Measurements from ENCODE around the gene EFHC2. TPM values are rescaled to one million over a fixed set of nuclear protein-coding genes. Genes with fewer than 3 reads are reported as not detected.

The EFHC2 gene
- polyA plus RNA-seq, 1 of the 3 experiments (the other 2 are of a cell fraction): 0.03 TPM

- H3F3A ChIP-seq (replicated peaks; ENCODE audit: insufficient read depth): no peaks in the 10 kb centered on the region
- no peaks in the 10 kb centered on the region for H3K36me3 ChIP-seq (replicated peaks in 1 of 2; ENCODE audit: control insufficient read depth in 1 of 2, insufficient read depth in 2 of 2, low read length in 1 of 2)
- no peak overlapping the region for H3K9ac ChIP-seq
- H3K9me3 ChIP-seq: no peaks in the 10 kb centered on the region
- TF ChIP-seq NRF1 (IDR thresholded peaks at IDR 0.05; ENCODE audit: low read depth, low read length): no peak
- peaks cover 4% of the 10 kb centered on the region; the same call in 1 of the 2 replicates for H3K27me3 ChIP-seq (ENCODE audit: insufficient read depth)
- no peaks in the 10 kb centered on the region for H3K9me2 ChIP-seq
- no peaks in the 10 kb centered on the region for H3K4me1 ChIP-seq (ENCODE audit: control insufficient read depth in 1 of 2, insufficient read depth in 2 of 2, low read depth in 1 of 2, low read length in 1 of 2)
- no peaks in the 10 kb centered on the region for H3K79me2 ChIP-seq (ENCODE audit: insufficient read depth)
- no peak overlapping the region for H3K4me2 ChIP-seq
- no peak overlapping the region for H3K27ac ChIP-seq (ENCODE audit: low read depth in 2 of 2, low read length in 1 of 2)
- no peak for DNase-seq
- H4K20me1 ChIP-seq (ENCODE audit: insufficient read depth): no peaks in the 10 kb centered on the region
- H2AFZ ChIP-seq (ENCODE audit: low read depth): no peak overlapping the region
- CTCF ChIA-PET: no interaction called here
- no peak overlapping the region for H3K4me3 ChIP-seq (ENCODE audit: low read depth in 2 of 2, low read length in 1 of 2)
- 36% methylated on average over 5 of the region's 5 CpGs for WGBS (ENCODE audit: low lambda C conversion rate)
- POLR2A ChIA-PET: no interaction called here
Measured at GRCh38 chrX:44232081-44232480, 111.4 kb downstream of the EFHC2 start.

- CTCF ChIA-PET: no interaction called here
Measured at GRCh38 chrX:44228621-44229020, 114.9 kb downstream of the EFHC2 start.

More at GRCh38 chrX:44228621-44229020, 114.9 kb downstream of the EFHC2 start:
- WGBS (ENCODE audit: low lambda C conversion rate): 37% methylated on average over 4 of the region's 4 CpGs
- no peak overlapping the region; the same call in 1 of the 2 replicates for H3K4me2 ChIP-seq
- H4K20me1 ChIP-seq (ENCODE audit: insufficient read depth): no peaks in the 10 kb centered on the region
- H3K9me3 ChIP-seq: no peaks in the 10 kb centered on the region
- no peaks in the 10 kb centered on the region for H3K36me3 ChIP-seq (replicated peaks in 1 of 2; ENCODE audit: control insufficient read depth in 1 of 2, insufficient read depth in 2 of 2, low read length in 1 of 2)
- no peak for DNase-seq
- POLR2A ChIA-PET: no interaction called here
- TF ChIP-seq FOXJ3 (CRISPR knock-in tag; IDR thresholded peaks at IDR 0.05) (no peak), ZBTB33 (IDR thresholded peaks at IDR 0.05; ENCODE audit: borderline replicate concordance, low read depth) (no peak), CHD2 (IDR thresholded peaks at IDR 0.05; ENCODE audit: low read length, partially characterized antibody) (no peak), FOSL2 (IDR thresholded peaks at IDR 0.05; ENCODE audit: borderline replicate concordance, low read depth) (no peak), GABPA (IDR thresholded peaks at IDR 0.05; ENCODE audit: low read depth) (no peak), USF2 (IDR thresholded peaks at IDR 0.05; ENCODE audit: borderline replicate concordance, low read depth, low read length) (no peak), USF1 (IDR thresholded peaks at IDR 0.05; ENCODE audit: borderline replicate concordance, low read depth) (no peak)
- no peaks in the 10 kb centered on the region for H3K4me1 ChIP-seq (ENCODE audit: control insufficient read depth in 1 of 2, insufficient read depth in 2 of 2, low read depth in 1 of 2, low read length in 1 of 2)
- no peak overlapping the region for H2AFZ ChIP-seq (ENCODE audit: low read depth)
- no peaks in the 10 kb centered on the region for H3K79me2 ChIP-seq (ENCODE audit: insufficient read depth)
- no peaks in the 10 kb centered on the region for H3K9me2 ChIP-seq
- H3K4me3 ChIP-seq (ENCODE audit: low read depth in 2 of 2, low read length in 1 of 2): no peak overlapping the region
- H3K27ac ChIP-seq (ENCODE audit: low read depth in 2 of 2, low read length in 1 of 2): no peak overlapping the region
- H3K27me3 ChIP-seq (ENCODE audit: insufficient read depth): no peaks in the 10 kb centered on the region
- H3F3A ChIP-seq (replicated peaks; ENCODE audit: insufficient read depth): no peaks in the 10 kb centered on the region
- H3K9ac ChIP-seq: no peak overlapping the region

Measured in SK-N-SH (cell line).